Activated T-helper 2 cell treated with anti-CD3 and anti-CD28 coated beads, Interferon-gamma antibody, Interleukin-2, Interleukin-4, amounts not matched to agents 10 μg/mL and 5 μg/mL and 100 μg/mL, durations not matched to agents 14 hours and 24 hours and 36 hours (primary cell): ENCODE data around the gene ADGRG7. TPM values are rescaled to one million over a fixed set of nuclear protein-coding genes. Genes with fewer than 3 reads are reported as not detected.
"Not testable (repeated sequence)": the region's sequence is repeated elsewhere in the genome, so short reads cannot be mapped to it uniquely, and the experiment has no call there.

Experiments
- DNase-seq: peaks from one replicate; pipeline ENCODE4 v3.0.0; 2021; ENCODE audit warnings: low spot score
- H3K27ac Mint-ChIP-seq: one replicate; pipeline ENCODE4 v1.8.0; 2021; ENCODE audit warnings: mixed read lengths
- H3K27me3 Mint-ChIP-seq: one replicate; pipeline ENCODE4 v1.8.0; 2021; ENCODE audit warnings: low read depth, mixed read lengths
- H3K36me3 Mint-ChIP-seq: one replicate; pipeline ENCODE4 v1.8.0; 2021; ENCODE audit warnings: low read depth, mixed read lengths
- H3K4me1 Mint-ChIP-seq: one replicate; pipeline ENCODE4 v1.8.0; 2021; ENCODE audit warnings: low read depth, mixed read lengths
- H3K4me3 Mint-ChIP-seq: one replicate; pipeline ENCODE4 v1.8.0; 2021; ENCODE audit warnings: low read depth, mild to moderate bottlenecking, moderate library complexity, mixed read lengths
- H3K9me3 Mint-ChIP-seq: one replicate; pipeline ENCODE4 v1.8.0; 2021; ENCODE audit warnings: mixed read lengths
- intact Hi-C: fragments of 100-400 bp; cut with micrococcal nuclease; formaldehyde crosslinking; loops from one replicate; pipeline ENCODE4 v1.15.1; 2023
- total RNA-seq: library from RNA; stranded (reverse); gene quantifications from 2 replicates; pipeline ENCODE4 v1.2.3, GENCODE V29; 2022

The ADGRG7 gene
- total RNA-seq, 1 donor from 2014 or later, result not detected

DNA sequence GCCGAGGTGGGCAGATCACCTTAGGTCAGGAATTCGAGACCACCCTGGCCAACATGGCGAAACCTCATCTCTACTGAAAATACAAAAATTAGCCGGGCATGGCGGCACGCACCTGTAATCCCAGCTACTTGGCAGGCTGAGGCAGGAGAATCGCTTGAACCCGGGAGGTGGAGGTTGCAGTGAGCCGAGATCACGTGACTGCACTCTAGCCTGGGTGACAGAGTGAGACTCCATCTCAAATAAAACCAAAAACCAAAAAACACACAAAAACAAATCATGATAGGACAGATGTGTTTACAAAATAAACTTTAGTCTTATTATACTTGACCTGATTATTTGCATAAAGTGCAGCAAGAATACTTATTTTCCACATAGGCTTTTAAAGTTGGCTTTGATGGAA is 27.2 kb upstream of the ADGRG7 start:
- intact Hi-C loops, H3K36me3 Mint-ChIP-seq, H3K4me1 Mint-ChIP-seq, DNase-seq, H3K4me3 Mint-ChIP-seq, H3K27ac Mint-ChIP-seq, H3K9me3 Mint-ChIP-seq: not testable (repeated sequence)
- H3K27me3 Mint-ChIP-seq, result peaks cover 11% of the 10 kb centered on the region

- Mint-ChIP-seq H3K4me3 (no peak overlapping the region), H3K36me3 (no peaks in the 10 kb centered on the region), H3K9me3 (no peaks in the 10 kb centered on the region), H3K4me1 (no peaks in the 10 kb centered on the region), H3K27me3 (peaks cover 9% of the 10 kb centered on the region), H3K27ac (no peak overlapping the region)
- DNase-seq, result no peak
- intact Hi-C loops, result no loop called here
Measured at GRCh38 chr3:100584101-100584660, 25.2 kb upstream of the ADGRG7 start.

- H3K9me3 Mint-ChIP-seq, result no peaks in the 10 kb centered on the region
- peaks cover 6% of the 10 kb centered on the region for H3K4me1 Mint-ChIP-seq
- no peak overlapping the region for H3K4me3 Mint-ChIP-seq
- intact Hi-C loops, result no loop called here
- peaks cover 9% of the 10 kb centered on the region for H3K27me3 Mint-ChIP-seq
- no peak for DNase-seq
- H3K36me3 Mint-ChIP-seq, result no peaks in the 10 kb centered on the region
- no peak overlapping the region for H3K27ac Mint-ChIP-seq
Measured at GRCh38 chr3:100586832-100587231, 22.6 kb upstream of the ADGRG7 start.

- Mint-ChIP-seq H3K9me3 (no peaks in the 10 kb centered on the region), H3K36me3 (no peaks in the 10 kb centered on the region), H3K27me3 (peaks cover 3% of the 10 kb centered on the region), H3K27ac (no peak overlapping the region), H3K4me1 (peaks cover 6% of the 10 kb centered on the region), H3K4me3 (no peak overlapping the region)
- DNase-seq, result no peak
- intact Hi-C loops, result no loop called here
Measured at GRCh38 chr3:100588251-100588650, 21.1 kb upstream of the ADGRG7 start.

DNA sequence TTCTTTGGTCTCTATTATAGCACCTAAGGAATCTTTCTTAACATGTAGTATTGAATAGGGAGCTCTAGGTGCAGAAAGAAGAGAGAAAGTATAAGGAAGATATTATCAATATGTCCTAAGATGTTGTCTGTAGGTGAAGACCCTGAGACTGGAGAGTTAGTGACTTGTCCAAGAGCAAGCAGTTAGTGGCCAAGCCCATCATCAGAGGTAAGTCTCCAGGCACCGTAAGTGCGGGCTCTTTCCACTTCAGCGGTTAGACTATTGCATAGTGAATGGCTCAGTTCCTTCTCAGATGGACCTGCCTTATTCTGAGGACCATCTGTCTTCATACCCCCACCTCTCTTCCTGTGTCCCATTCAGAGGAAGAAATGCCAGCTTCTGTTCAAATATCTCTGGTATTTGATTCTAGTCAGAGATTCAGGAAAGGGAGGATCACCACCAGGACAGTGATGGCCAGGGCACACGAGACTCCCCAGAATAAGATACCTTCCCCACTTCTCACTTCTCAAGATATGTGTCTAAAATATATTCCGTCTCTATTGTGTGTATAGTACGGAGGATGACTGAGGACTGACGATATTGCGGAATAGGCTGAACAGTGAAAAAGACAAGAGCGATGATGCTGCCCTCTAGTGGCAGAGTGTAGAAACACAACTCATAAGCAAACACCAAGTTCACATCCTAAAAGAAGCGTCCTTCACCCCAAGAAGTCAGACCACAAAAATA is 19.1 kb upstream of the ADGRG7 start:
- H3K36me3 Mint-ChIP-seq, result no peaks in the 10 kb centered on the region

GRCh38 chr3:100590840-100591147 is 18.6 kb upstream of the ADGRG7 start:
- Mint-ChIP-seq H3K27ac (no peak overlapping the region), H3K36me3 (no peaks in the 10 kb centered on the region), H3K4me1 (peaks cover 6% of the 10 kb centered on the region), H3K4me3 (no peak overlapping the region), H3K9me3 (no peaks in the 10 kb centered on the region), H3K27me3 (peaks cover 10% of the 10 kb centered on the region)
- no peak for DNase-seq
- intact Hi-C loops, result loop anchor here (1.0 to 5.0 kb wide), 3 partner anchors 127 to 758 kb away; no protein-coding TSS in a partner anchor

More for the DNA sequence above, 19.1 kb upstream of the ADGRG7 start:
- H3K4me1 Mint-ChIP-seq, result peaks cover 6% of the 10 kb centered on the region
- no peak overlapping the region for H3K27ac Mint-ChIP-seq
- intact Hi-C loops, result loop anchor here (1.0 to 5.0 kb wide), 3 partner anchors 127 to 758 kb away; no protein-coding TSS in a partner anchor
- H3K27me3 Mint-ChIP-seq, result peaks cover 7% of the 10 kb centered on the region
- H3K4me3 Mint-ChIP-seq, result peak overlapping the region; percentile 1
- no peaks in the 10 kb centered on the region for H3K9me3 Mint-ChIP-seq
- DNase-seq, result peak; percentile 54

DNA sequence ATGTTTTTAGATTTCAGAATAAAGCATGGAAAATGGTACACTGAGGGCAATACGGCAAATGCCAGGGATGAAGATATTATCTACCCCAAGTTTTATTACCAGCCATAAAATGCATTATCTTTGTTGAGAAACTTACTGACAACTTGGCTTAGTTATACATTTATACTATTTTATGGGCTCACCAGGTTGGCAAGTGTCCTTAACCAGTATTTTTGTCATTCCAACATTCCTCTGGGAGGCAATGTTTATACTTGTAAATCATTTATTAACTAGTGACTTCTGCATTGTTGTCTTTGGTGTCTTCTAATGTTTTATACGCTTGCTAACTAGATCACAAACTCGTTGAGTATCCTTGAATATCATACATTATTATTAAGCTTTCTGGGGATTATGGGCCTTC is 18.0 kb upstream of the ADGRG7 start:
- Mint-ChIP-seq H3K27ac (no peak overlapping the region), H3K27me3 (peaks cover 10% of the 10 kb centered on the region), H3K4me3 (no peak overlapping the region), H3K4me1 (peaks cover 6% of the 10 kb centered on the region), H3K36me3 (no peaks in the 10 kb centered on the region), H3K9me3 (no peaks in the 10 kb centered on the region)
- intact Hi-C loops, result loop anchor here (5.0 kb wide), 1 partner anchor 759 kb away; no protein-coding TSS in a partner anchor
- no peak for DNase-seq

GRCh38 chr3:100600181-100601042 is 9.0 kb upstream of the ADGRG7 start:
- Mint-ChIP-seq H3K4me1 (peaks cover 30% of the 10 kb centered on the region), H3K36me3 (no peaks in the 10 kb centered on the region), H3K4me3 (no peak overlapping the region), H3K27ac (no peak overlapping the region), H3K27me3 (peaks cover 18% of the 10 kb centered on the region), H3K9me3 (peaks cover 9% of the 10 kb centered on the region)
- DNase-seq, result no peak
- intact Hi-C loops, result loop anchor here (5.0 kb wide), 1 partner anchor 107 kb away; the partner anchor contains the start of gene TFG

DNA sequence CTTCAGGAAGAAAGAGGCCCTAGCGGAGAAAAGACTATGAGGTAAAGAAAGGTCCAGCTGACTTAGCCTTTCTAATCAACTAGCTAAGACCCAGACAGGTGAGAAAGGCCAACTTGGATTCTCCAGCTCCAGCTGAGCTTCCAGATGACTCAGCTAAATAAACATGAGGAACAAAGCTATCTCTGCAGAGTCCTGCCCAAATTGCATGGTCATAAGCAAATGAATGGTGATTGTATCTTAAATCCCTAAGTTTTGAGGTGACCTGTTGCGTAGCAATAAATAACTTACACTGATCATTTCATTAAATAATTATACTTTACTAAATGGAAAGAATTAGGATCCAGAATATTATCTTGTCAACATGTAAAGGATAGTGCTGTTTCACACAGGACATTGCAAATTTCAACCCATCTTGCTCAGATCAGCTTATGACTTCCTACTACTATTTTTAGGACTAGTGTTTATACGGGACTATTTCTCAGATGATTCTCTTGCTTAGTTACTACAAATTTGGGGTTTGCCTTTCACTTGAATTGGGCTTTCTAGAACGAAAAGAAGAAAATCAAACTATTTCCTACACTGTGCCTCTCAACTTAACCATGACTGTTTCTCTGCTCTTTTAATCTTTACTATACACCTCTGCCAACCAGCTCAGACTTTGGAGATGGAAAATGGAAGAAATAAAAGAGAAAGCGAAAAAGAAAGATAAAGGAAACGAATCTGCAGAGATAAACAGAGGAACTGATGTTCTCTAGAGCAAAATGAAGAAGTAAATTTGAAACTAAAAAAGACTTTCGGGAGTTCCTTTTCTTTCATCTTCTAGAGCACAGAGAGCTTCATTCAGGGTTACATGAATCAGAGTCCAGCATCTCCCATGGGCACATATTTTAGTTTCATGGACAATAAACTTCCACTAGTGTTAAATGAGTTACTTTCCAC is 6.6 kb upstream of the ADGRG7 start:
- Mint-ChIP-seq H3K36me3 (no peaks in the 10 kb centered on the region), H3K9me3 (peaks cover 9% of the 10 kb centered on the region), H3K27ac (peak overlapping the region; percentile 54), H3K4me1 (peaks cover 34% of the 10 kb centered on the region), H3K27me3 (peaks cover 9% of the 10 kb centered on the region), H3K4me3 (peak overlapping the region; percentile 56)
- intact Hi-C loops, result loop anchor here (1.0 to 5.0 kb wide), 2 partner anchors 63 to 105 kb away; partner anchors contain the start of gene TFG
- no peak for DNase-seq

DNA sequence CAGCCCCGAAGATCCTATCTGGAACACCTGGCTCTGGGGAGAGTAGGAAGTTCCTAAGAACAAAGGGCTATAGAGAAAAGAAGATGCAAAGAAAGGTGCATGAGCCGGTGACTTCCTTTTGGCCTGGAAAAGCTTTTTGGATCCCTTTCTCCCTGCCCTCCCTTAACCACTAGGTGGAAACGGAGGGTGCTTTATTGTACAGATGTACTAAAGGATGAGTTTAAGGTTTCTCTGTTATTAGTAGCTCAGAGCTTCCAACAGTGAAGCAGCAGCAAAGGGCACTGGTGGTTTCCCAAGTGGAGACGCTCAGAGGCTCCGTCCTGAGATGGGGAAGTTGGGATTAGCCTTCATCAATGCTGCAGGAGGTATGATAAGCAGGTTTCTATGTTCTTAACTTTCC is 5.9 kb upstream of the ADGRG7 start:
- intact Hi-C loops, result loop anchor here (1.0 to 5.0 kb wide), 2 partner anchors 62 to 104 kb away; partner anchors contain the start of gene TFG
- peaks cover 8% of the 10 kb centered on the region for H3K27me3 Mint-ChIP-seq
- no peak for DNase-seq
- H3K27ac Mint-ChIP-seq, result peak overlapping the region; percentile 54
- H3K9me3 Mint-ChIP-seq, result peaks cover 9% of the 10 kb centered on the region
- peaks cover 34% of the 10 kb centered on the region for H3K4me1 Mint-ChIP-seq
- H3K4me3 Mint-ChIP-seq, result peak overlapping the region; percentile 56
- no peaks in the 10 kb centered on the region for H3K36me3 Mint-ChIP-seq

DNA sequence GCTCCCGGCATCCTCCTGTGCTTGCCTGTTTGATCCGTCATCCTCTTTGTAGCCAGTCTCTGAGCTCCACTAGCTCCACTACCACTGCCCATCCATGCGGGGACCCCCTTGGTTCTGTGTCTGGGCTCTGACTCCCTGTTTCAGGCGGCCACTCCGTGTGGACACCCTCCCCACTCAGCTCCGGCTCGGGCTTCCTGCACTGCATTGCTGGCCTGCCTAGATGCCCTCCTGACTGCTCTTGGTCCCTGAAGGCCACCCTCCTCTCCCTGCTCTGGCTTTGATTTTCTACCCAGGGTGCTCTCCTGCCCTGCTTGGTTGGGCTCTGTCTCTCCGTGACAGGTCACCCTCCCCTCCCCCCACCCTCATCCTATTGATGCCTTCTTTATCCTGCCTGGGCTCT is 4.0 kb upstream of the ADGRG7 start:
- Mint-ChIP-seq H3K27ac (no peak overlapping the region), H3K9me3 (no peaks in the 10 kb centered on the region), H3K4me3 (no peak overlapping the region), H3K27me3 (peaks cover 11% of the 10 kb centered on the region), H3K36me3 (no peaks in the 10 kb centered on the region), H3K4me1 (peaks cover 38% of the 10 kb centered on the region)
- no peak for DNase-seq
- intact Hi-C loops, result no loop called here
